K562 (cell line): ENCODE measurements around the gene COPS6. TPM values are rescaled to one million over a fixed set of nuclear protein-coding genes. Genes with fewer than 3 reads are reported as not detected.

ENCODE experiments used
- C11orf30 ChIP-seq: fragments of 450-650 bp; IDR thresholded peaks from 2 replicates; pipeline ENCODE4 v1.6.1; 2016; ENCODE audit warnings: low read depth, mild to moderate bottlenecking
- CBX3 ChIP-seq, 2 experiments: IDR thresholded peaks; 1 replicate in 1 of 2; 2 replicates in 1 of 2; pipeline ENCODE4 v1.6.1; 2012; ENCODE audit warnings: inconsistent platforms in 2 of 2, low read length in 2 of 2, borderline replicate concordance in 1 of 2, control low read depth in 1 of 2
- IFI16 ChIP-seq: fragments of 250-450 bp; sonication (Bioruptor Pico); IDR thresholded peaks from 2 replicates; pipeline ENCODE4 v2.1.2; 2022; ENCODE audit warnings: mild to moderate bottlenecking, inconsistent platforms
- IRF2 ChIP-seq: sonication (generic); formaldehyde crosslinking; IDR thresholded peaks from 2 replicates; pipeline ENCODE4 v1.8.1; 2022; ENCODE audit warnings: mild to moderate bottlenecking, missing genetic modification reagents
- KLF13 ChIP-seq: fragments of 450-650 bp; IDR thresholded peaks from 2 replicates; pipeline ENCODE4 v1.6.1; 2016; ENCODE audit warnings: missing genetic modification characterization, low read depth, mild to moderate bottlenecking, missing compliant biosample characterization, moderate library complexity, borderline replicate concordance
- NCOA6 ChIP-seq: fragments of 450-650 bp; IDR thresholded peaks from 2 replicates; pipeline ENCODE4 v1.6.1; 2017; ENCODE audit warnings: mild to moderate bottlenecking
- RFX7 ChIP-seq: fragments of 250-450 bp; sonication (Bioruptor Pico); IDR thresholded peaks from 2 replicates; pipeline ENCODE4 v1.5.1; 2021; ENCODE audit warnings: mild to moderate bottlenecking
- SAP30 ChIP-seq: fragments of 200-600 bp; sonication (generic); IDR thresholded peaks from 2 replicates; pipeline ENCODE4 v1.6.1; 2012; ENCODE audit warnings: borderline replicate concordance, low read depth, mild to moderate bottlenecking, moderate library complexity, low read length, control low read depth, inconsistent platforms; ENCODE audit not compliant: insufficient read depth, poor library complexity, severe bottlenecking
- SIRT6 ChIP-seq: IDR thresholded peaks from one replicate; pipeline ENCODE4 v1.6.1; 2012; ENCODE audit warnings: low read depth, mild to moderate bottlenecking, control low read depth, inconsistent platforms, low read length, moderate library complexity
- TARDBP ChIP-seq: fragments of 450-650 bp; IDR thresholded peaks from 2 replicates; pipeline ENCODE4 v1.6.1; 2016
- ZFP30 ChIP-seq: fragments of 250-450 bp; sonication (Bioruptor Pico); IDR thresholded peaks from 2 replicates; pipeline ENCODE4 v1.8.0; 2022; ENCODE audit warnings: moderate library complexity, mild to moderate bottlenecking, inconsistent platforms, borderline replicate concordance
- ZNF175 ChIP-seq: fragments of 200-800 bp; sonication (Bioruptor generic); IDR thresholded peaks from 2 replicates; pipeline ENCODE4 v1.6.1; 2016; ENCODE audit warnings: low read depth, mild to moderate bottlenecking, missing genetic modification characterization, missing compliant biosample characterization
- ZNF263 ChIP-seq: sonication (generic); formaldehyde crosslinking; IDR thresholded peaks from 2 replicates; pipeline ENCODE4 v1.8.0; 2022; ENCODE audit warnings: mild to moderate bottlenecking, missing genetic modification reagents, borderline replicate concordance
- ZNF445 ChIP-seq: fragments of 250-450 bp; sonication (Bioruptor Pico); IDR thresholded peaks from 2 replicates; pipeline ENCODE4 v1.4.0; 2020; ENCODE audit warnings: low read depth, mild to moderate bottlenecking, moderate library complexity
- polyA plus RNA-seq, 8 experiments: library from polyadenylated mRNA; depleted of rRNA in 4 of 8; stranded (reverse) in 5 of 8; unstranded in 3 of 8; fragments of >200 nt; fragmentation: Nextera tagmentation in 2 of 8; fragmentation: Illumina TruSeq in 1 of 8; extraction: Ambion mirVana in 2 of 8; extraction: Trizol in 1 of 8; gene quantifications; 2 replicates each; pipeline versions ENCODE4 v1.2.1 to v1.2.3, GENCODE V29; 2011 to 2014; ENCODE audit warnings: inconsistent platforms in 1 of 8, missing spikeins in 1 of 8
- total RNA-seq, 7 experiments: library from RNA; depleted of rRNA in 6 of 7; stranded (reverse); fragments of >200 nt in 6 of 7; fragmentation: Illumina TruSeq in 2 of 7; extraction: Trizol in 2 of 7; gene quantifications; 2 replicates each; pipeline versions ENCODE4 v1.2.1 to v1.2.3, GENCODE V29; 2011 to 2021; ENCODE audit warnings: low replicate concordance in 1 of 7
- TF ChIP-seq, protein P1 (sequence below): fragments of 450-650 bp; formaldehyde crosslinking; conservative IDR thresholded peaks from 2 replicates; pipeline ENCODE4 v1.4.0; 2022; ENCODE audit warnings: mild to moderate bottlenecking, missing genetic modification characterization
- TF ChIP-seq, protein P2 (sequence below): fragments of 450-650 bp; IDR thresholded peaks from 2 replicates; pipeline ENCODE4 v1.6.1; 2016; ENCODE audit warnings: mild to moderate bottlenecking, moderate library complexity

Gene COPS6
- total and polyA plus RNA-seq, 9 of the 15 experiments (the other 6 are each of a cell fraction or from before 2014, with no cell fraction given) = 63.0 to 331 (median 168) TPM

DNA sequence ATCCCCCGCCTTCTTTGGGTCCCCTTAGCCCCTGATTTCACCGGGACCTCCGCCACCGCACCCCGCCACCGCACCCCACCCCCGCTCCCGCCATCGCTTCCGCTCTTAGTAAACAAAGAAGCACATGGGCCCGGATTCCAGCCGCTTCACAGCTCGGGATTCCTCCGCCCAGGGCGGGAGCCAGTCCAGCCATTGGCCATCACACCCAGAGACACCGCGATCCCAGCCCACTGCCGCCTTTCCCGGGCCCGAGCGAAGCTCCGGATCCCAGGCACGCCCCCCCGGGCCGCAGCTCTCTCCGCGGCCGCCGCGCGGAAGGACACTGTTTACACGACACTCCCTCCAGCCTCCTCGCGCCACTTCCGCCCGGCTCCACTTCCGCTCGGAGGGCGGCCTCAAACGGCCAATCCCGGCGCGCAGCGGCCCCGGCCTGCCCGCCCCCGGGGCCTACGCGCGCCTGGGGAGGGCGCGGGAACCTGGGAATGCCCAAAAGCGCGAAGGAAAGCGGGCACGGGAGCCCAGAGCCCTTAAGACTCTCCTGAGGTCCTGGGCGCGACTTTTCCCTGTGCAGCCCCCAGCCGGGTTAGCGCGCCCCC, 11.7 kb downstream of the COPS6 start (continued):
- TF ChIP-seq ZNF175 (no peak), C11orf30 (peak; percentile 85), NCOA6 (no peak), IFI16 (CRISPR knock-in tag) (no peak), SIRT6 (no peak), SAP30 (peak; percentile 98), KLF13 (tag) (peak; percentile 99), RFX7 (CRISPR knock-in tag) (no peak), CBX3 (IDR thresholded peaks at IDR 0.05; ENCODE audit: borderline replicate concordance in 1 of 2, low read length in 2 of 2) (peak in 1 of 2 experiments; percentile 42; a peak in 1 of 3 replicates), TARDBP (0 out of 2 replicates have a peak, but pooled peaks have one; percentile 35), IRF2 (CRISPR knock-in tag) (no peak), ZNF263 (CRISPR knock-in tag) (no peak), ZFP30 (CRISPR knock-in tag) (no peak), ZNF445 (CRISPR knock-in tag) (no peak)
- TF ChIP-seq, protein P1, sequence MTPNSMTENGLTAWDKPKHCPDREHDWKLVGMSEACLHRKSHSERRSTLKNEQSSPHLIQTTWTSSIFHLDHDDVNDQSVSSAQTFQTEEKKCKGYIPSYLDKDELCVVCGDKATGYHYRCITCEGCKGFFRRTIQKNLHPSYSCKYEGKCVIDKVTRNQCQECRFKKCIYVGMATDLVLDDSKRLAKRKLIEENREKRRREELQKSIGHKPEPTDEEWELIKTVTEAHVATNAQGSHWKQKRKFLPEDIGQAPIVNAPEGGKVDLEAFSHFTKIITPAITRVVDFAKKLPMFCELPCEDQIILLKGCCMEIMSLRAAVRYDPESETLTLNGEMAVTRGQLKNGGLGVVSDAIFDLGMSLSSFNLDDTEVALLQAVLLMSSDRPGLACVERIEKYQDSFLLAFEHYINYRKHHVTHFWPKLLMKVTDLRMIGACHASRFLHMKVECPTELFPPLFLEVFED = peak; percentile 64; the same call in 1 of the 2 replicates
- TF ChIP-seq, protein P2, sequence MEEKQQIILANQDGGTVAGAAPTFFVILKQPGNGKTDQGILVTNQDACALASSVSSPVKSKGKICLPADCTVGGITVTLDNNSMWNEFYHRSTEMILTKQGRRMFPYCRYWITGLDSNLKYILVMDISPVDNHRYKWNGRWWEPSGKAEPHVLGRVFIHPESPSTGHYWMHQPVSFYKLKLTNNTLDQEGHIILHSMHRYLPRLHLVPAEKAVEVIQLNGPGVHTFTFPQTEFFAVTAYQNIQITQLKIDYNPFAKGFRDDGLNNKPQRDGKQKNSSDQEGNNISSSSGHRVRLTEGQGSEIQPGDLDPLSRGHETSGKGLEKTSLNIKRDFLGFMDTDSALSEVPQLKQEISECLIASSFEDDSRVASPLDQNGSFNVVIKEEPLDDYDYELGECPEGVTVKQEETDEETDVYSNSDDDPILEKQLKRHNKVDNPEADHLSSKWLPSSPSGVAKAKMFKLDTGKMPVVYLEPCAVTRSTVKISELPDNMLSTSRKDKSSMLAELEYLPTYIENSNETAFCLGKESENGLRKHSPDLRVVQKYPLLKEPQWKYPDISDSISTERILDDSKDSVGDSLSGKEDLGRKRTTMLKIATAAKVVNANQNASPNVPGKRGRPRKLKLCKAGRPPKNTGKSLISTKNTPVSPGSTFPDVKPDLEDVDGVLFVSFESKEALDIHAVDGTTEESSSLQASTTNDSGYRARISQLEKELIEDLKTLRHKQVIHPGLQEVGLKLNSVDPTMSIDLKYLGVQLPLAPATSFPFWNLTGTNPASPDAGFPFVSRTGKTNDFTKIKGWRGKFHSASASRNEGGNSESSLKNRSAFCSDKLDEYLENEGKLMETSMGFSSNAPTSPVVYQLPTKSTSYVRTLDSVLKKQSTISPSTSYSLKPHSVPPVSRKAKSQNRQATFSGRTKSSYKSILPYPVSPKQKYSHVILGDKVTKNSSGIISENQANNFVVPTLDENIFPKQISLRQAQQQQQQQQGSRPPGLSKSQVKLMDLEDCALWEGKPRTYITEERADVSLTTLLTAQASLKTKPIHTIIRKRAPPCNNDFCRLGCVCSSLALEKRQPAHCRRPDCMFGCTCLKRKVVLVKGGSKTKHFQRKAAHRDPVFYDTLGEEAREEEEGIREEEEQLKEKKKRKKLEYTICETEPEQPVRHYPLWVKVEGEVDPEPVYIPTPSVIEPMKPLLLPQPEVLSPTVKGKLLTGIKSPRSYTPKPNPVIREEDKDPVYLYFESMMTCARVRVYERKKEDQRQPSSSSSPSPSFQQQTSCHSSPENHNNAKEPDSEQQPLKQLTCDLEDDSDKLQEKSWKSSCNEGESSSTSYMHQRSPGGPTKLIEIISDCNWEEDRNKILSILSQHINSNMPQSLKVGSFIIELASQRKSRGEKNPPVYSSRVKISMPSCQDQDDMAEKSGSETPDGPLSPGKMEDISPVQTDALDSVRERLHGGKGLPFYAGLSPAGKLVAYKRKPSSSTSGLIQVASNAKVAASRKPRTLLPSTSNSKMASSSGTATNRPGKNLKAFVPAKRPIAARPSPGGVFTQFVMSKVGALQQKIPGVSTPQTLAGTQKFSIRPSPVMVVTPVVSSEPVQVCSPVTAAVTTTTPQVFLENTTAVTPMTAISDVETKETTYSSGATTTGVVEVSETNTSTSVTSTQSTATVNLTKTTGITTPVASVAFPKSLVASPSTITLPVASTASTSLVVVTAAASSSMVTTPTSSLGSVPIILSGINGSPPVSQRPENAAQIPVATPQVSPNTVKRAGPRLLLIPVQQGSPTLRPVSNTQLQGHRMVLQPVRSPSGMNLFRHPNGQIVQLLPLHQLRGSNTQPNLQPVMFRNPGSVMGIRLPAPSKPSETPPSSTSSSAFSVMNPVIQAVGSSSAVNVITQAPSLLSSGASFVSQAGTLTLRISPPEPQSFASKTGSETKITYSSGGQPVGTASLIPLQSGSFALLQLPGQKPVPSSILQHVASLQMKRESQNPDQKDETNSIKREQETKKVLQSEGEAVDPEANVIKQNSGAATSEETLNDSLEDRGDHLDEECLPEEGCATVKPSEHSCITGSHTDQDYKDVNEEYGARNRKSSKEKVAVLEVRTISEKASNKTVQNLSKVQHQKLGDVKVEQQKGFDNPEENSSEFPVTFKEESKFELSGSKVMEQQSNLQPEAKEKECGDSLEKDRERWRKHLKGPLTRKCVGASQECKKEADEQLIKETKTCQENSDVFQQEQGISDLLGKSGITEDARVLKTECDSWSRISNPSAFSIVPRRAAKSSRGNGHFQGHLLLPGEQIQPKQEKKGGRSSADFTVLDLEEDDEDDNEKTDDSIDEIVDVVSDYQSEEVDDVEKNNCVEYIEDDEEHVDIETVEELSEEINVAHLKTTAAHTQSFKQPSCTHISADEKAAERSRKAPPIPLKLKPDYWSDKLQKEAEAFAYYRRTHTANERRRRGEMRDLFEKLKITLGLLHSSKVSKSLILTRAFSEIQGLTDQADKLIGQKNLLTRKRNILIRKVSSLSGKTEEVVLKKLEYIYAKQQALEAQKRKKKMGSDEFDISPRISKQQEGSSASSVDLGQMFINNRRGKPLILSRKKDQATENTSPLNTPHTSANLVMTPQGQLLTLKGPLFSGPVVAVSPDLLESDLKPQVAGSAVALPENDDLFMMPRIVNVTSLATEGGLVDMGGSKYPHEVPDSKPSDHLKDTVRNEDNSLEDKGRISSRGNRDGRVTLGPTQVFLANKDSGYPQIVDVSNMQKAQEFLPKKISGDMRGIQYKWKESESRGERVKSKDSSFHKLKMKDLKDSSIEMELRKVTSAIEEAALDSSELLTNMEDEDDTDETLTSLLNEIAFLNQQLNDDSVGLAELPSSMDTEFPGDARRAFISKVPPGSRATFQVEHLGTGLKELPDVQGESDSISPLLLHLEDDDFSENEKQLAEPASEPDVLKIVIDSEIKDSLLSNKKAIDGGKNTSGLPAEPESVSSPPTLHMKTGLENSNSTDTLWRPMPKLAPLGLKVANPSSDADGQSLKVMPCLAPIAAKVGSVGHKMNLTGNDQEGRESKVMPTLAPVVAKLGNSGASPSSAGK = no peak; the same call in 1 of the 2 replicates
